Effector memory CD4-positive, alpha-beta T cell (primary cell): Measurements from ENCODE around the gene HIGD1B.

ENCODE experiments used
- DNase-seq, 3 donors: peaks; one replicate each; pipeline ENCODE4 v3.0.0-alpha.2; 2020
- H3K27ac ChIP-seq: 2 replicates; pipeline ENCODE4 v1.7.0; 2013; ENCODE audit warnings: mild to moderate bottlenecking, low read length, moderate library complexity; ENCODE audit not compliant: insufficient read depth, poor library complexity, severe bottlenecking
- H3K27me3 ChIP-seq: replicated peaks from 2 replicates; pipeline ENCODE4 v1.7.0; 2013; ENCODE audit warnings: mild to moderate bottlenecking, low read length; ENCODE audit not compliant: insufficient read depth, control insufficient read depth, poor library complexity, severe bottlenecking
- H3K36me3 ChIP-seq: 2 replicates; pipeline ENCODE4 v1.7.0; 2013; ENCODE audit warnings: mild to moderate bottlenecking, low read length, moderate library complexity; ENCODE audit not compliant: control insufficient read depth, insufficient read depth
- H3K4me1 ChIP-seq: 2 replicates; pipeline ENCODE4 v1.7.0; 2013; ENCODE audit warnings: low read length, mild to moderate bottlenecking; ENCODE audit not compliant: control insufficient read depth, insufficient read depth, poor library complexity, severe bottlenecking
- H3K4me3 ChIP-seq: 2 replicates; pipeline ENCODE4 v1.7.0; 2013; ENCODE audit warnings: low read length, low read depth, mild to moderate bottlenecking; ENCODE audit not compliant: insufficient read depth, poor library complexity, severe bottlenecking
- H3K9me3 ChIP-seq: 2 replicates; pipeline ENCODE4 v1.7.0; 2013; ENCODE audit warnings: mild to moderate bottlenecking, low read length, moderate library complexity; ENCODE audit not compliant: control insufficient read depth

HIGD1B gene

DNA sequence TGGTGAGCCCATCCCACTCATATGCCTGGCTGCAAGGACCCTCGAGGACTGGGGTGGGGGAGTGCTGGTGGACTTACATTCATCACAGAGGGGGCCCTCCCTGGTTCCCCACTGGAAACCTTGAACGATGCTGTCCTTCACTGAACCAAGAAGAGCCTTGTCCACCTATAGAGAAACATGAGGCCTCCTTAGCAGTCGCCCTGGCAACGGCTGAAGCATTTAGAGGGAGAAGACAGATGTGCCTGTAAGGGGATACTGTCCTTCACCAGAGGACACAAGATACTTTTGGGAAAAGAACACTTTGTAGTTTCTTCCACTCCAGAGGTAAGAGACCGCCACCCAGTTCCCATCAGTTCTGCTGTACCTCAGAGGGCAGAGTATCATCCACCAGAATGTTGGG, 6.5 kb downstream of the HIGD1B start:
- no peaks in the 10 kb centered on the region for H3K4me1 ChIP-seq
- H3K27me3 ChIP-seq = no peaks in the 10 kb centered on the region
- H3K4me3 ChIP-seq = no peak overlapping the region
- H3K36me3 ChIP-seq = peaks cover 76% of the 10 kb centered on the region
- H3K9me3 ChIP-seq = no peaks in the 10 kb centered on the region
- no peak for DNase-seq
- H3K27ac ChIP-seq = no peak overlapping the region

DNA sequence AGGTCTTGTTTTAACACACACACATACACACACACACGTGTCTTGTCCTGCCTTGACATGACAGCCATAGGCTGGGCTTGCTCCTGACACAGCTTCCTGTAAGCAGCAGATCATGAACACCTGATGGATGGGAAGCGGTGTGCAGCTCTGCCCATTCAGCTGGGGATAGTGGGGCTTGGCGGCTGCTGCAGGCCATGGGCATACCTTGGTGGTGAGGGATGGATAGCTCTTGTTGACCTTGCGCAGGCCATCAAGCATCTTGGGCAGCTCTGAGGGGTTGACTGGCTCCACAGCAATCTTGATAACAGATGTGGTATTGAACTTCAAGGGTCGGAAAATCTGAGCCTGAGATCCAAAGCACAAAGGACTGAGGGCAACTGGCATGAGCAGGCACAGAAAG, 12.0 kb downstream of the HIGD1B start:
- no peaks in the 10 kb centered on the region for H3K27me3 ChIP-seq
- H3K36me3 ChIP-seq = peaks cover 87% of the 10 kb centered on the region
- H3K4me1 ChIP-seq = no peaks in the 10 kb centered on the region
- no peak for DNase-seq
- H3K4me3 ChIP-seq = no peak overlapping the region
- H3K9me3 ChIP-seq = no peaks in the 10 kb centered on the region
- no peak overlapping the region for H3K27ac ChIP-seq

DNA sequence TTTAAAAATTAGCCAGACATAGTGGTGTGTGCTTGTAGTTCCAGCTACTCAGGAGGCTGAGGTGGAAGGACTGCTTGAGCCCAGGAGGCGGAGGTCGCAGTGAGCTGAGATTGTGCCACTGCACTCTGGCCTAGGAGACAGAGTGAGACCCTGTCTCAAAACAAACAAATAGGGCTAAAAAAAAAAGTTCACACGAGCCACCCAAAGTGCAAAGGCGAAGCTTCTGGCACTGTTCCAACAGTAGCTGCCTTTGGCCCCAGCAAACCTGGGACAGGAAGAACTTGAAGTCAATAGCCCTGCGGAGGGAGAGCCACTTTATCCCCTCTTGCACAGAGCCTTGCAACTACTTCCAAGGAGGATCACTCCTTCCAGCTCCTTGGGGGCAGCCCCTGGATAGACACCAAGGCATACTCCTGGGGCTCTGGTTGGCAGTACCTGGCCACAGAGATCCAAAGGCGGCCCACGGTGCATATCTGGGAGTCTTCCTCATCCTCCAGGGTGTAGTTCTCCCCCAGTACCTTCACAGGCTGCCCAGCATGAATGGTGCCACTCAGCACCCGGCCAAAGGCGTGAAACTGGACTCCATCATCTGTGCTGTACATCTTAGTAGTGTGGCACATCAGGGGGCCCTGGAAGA, 14.7 kb downstream of the HIGD1B start:
- Histone ChIP-seq H3K9me3 (no peaks in the 10 kb centered on the region), H3K4me1 (no peaks in the 10 kb centered on the region), H3K27ac (no peak overlapping the region), H3K4me3 (no peak overlapping the region), H3K27me3 (no peaks in the 10 kb centered on the region), H3K36me3 (peaks cover 76% of the 10 kb centered on the region)
- no peak for DNase-seq

DNA sequence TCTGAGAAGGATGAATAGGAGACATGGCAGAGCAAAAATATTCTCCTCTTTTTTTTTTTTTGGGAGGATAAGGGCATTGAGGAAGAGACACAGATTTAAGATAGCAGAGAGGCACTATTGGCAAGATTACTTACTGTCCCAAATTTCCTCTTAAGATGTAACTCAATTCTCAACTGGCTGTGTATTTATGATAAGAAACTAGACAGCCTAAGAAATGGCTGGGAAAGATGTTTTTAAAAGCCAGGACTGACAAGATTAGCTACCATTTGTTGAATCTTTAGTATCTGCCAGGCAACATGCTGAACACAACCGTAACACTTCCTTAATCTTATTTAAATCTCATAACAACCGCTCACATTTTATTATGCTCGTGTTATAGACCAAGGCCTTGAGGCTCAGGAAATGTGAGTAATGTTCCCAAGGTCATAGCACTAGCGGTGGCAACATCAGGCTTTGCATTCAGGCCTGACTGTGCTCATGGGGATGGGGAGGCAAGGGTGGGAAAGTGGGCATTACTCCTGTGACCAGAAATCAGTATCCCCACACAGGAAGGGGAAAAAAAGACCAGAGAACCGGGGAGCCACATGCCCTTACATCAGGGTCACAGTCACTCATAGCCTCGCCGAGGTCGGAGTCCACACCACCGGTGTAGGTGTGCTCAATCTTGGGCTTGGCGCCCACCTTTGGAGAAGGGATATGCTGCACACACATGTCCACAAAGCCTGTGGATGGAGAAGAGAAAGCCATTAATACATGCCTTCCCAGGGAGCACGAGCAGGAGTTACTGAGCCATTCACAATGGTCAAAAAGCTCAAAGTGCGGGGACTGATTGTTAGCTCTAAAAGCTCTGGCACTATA, 15.6 kb downstream of the HIGD1B start:
- no peak for DNase-seq
- H3K4me1 ChIP-seq = no peaks in the 10 kb centered on the region
- H3K27ac ChIP-seq = no peak overlapping the region
- no peaks in the 10 kb centered on the region for H3K27me3 ChIP-seq
- no peaks in the 10 kb centered on the region for H3K9me3 ChIP-seq
- H3K36me3 ChIP-seq = peaks cover 79% of the 10 kb centered on the region
- no peak overlapping the region for H3K4me3 ChIP-seq

DNA sequence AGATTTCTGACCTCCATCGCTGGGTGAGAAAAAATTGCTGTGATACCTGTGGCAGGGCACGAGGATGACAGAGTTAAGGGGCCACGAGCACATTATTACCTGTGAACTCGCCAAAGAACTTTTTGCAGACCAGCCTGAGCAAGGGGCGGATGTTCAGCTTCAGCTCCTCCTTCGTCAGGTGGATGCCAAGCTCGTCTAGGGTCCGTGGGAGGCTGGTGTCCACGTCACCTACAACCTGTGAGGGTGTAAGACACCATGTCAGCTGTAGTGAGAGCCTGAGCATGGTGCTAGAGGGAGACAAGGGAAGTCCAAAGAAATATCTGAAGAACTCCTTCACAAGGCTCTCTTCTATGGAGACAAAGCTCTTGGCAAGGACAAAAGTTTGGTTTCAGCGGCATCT, 17.1 kb downstream of the HIGD1B start:
- H3K27ac ChIP-seq = no peak overlapping the region
- no peaks in the 10 kb centered on the region for H3K9me3 ChIP-seq
- no peaks in the 10 kb centered on the region for H3K4me1 ChIP-seq
- no peaks in the 10 kb centered on the region for H3K27me3 ChIP-seq
- no peak for DNase-seq
- H3K36me3 ChIP-seq = peaks cover 79% of the 10 kb centered on the region
- H3K4me3 ChIP-seq = no peak overlapping the region

DNA sequence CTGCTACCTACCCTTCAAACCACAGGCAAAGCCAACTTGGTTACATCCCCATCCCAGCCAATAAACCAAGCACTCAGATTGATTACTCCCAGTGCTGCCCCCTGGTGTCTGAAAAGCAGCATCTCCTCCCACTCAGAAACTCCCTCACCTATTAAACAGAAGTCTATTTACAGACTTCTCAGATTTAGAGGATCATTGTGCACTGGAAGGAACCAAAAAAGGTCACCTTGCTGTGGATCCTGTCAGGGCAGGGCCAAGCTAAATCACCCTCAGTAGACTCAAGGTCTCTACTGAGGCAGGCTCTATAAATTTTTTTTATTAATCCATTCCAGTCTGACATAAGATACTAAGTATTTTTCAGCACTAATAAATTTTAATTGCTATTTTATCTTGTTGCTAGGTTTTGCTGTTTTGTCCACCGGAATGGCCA, 17.6 kb downstream of the HIGD1B start:
- H3K4me1 ChIP-seq = no peaks in the 10 kb centered on the region
- H3K36me3 ChIP-seq = peaks cover 79% of the 10 kb centered on the region
- no peaks in the 10 kb centered on the region for H3K9me3 ChIP-seq
- H3K27ac ChIP-seq = no peak overlapping the region
- no peaks in the 10 kb centered on the region for H3K27me3 ChIP-seq
- no peak overlapping the region for H3K4me3 ChIP-seq
- DNase-seq = peak; percentile 33 to 55 (median 42)

DNA sequence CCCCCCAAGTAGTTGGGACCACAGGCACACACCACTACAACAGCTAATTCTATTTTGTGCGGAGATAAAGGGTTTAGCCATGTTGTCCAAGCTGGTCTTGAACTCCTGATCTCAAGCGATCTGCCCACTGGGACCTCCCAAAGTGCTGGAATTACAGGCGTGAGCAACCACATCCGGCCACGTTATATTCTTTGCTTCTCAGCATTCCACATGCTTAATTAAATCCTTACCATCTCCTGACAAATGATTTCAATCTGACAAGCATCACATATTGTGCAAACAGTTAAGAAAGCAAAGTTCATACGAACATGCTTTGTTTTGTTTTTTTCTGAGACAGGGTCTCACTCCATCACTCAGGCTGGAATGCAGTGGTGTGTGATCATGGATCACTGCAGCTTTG, 18.2 kb downstream of the HIGD1B start:
- Histone ChIP-seq H3K4me3 (no peak overlapping the region), H3K36me3 (peaks cover 78% of the 10 kb centered on the region), H3K27ac (no peak overlapping the region), H3K9me3 (no peaks in the 10 kb centered on the region), H3K4me1 (no peaks in the 10 kb centered on the region), H3K27me3 (no peaks in the 10 kb centered on the region)
- DNase-seq = no peak

DNA sequence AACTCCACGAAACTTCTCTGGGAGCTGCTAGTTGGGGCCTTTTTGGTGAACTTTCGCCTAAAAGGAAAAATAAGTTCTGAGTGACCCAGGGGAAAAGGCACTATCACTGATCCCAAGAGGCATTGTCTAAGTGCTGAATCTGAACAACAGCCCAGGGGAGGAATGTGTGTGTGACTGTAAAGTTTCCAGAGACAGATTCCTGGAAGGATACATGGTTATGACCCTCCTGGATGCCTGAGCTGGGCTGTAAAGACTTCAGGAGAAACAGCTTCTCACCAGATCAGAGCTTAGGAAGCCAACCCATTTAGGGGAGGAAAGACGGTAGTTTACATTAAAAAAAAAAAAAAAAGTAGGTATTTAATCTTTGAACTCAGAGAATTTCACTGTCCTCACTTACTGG, 20.2 kb downstream of the HIGD1B start:
- Histone ChIP-seq H3K4me3 (no peak overlapping the region), H3K27ac (no peak overlapping the region), H3K9me3 (no peaks in the 10 kb centered on the region), H3K27me3 (no peaks in the 10 kb centered on the region), H3K36me3 (peaks cover 81% of the 10 kb centered on the region), H3K4me1 (no peaks in the 10 kb centered on the region)
- no peak for DNase-seq

DNA sequence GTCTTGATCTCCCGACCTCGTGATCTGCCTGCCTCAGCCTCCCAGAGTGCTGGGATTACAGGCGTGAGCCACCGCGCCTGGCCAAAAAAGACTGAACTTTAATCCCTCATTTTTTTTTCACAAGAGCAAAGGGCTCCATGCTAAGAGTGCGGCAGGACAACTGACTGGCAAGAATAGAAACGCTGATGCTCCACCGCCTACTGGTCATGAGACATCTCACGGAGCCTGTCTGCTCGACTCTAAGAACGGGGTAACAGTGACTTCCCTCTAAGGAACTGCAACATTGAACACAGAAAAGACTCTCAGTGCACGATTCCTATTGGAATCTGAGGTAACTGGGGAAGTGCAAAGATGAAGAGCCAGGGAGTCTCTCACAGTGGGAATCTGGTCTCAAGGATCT, 23.9 kb downstream of the HIGD1B start:
- Histone ChIP-seq H3K27me3 (no peaks in the 10 kb centered on the region), H3K9me3 (no peaks in the 10 kb centered on the region), H3K27ac (no peak overlapping the region), H3K4me3 (no peak overlapping the region), H3K36me3 (peaks cover 84% of the 10 kb centered on the region), H3K4me1 (no peaks in the 10 kb centered on the region)
- DNase-seq = no peak

DNA sequence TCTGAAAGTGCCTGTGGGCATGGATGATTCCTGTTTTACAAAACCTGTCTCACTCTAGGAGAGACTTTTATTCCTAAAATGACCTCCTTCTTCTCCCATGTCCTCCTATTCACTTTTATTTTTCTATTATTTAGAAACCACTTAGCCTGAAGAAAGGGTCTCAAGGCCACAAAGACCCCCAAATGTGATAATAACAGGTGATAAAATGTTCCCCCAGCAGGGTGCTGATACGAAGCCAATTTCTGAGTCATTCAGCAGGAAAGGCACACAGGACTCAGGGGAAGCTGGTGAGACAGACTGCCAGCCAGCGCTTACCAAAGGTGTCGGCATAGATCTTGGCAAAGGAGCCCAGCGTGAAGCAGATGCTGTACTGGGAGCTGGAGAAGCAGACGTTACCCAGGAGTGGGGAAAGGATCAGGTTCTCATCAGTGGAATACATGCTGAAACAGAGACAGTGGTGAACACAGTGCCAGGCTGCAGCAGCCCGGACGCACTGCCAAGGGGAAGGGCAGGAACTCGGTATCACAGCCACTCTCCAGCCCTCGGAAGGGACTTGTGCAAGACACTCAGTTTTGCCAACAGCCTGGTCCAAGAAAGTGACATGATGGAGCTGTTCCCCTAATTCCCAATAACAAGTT, 24.6 kb downstream of the HIGD1B start:
- no peak for DNase-seq
- no peaks in the 10 kb centered on the region for H3K27me3 ChIP-seq
- peaks cover 79% of the 10 kb centered on the region for H3K36me3 ChIP-seq
- H3K9me3 ChIP-seq = no peaks in the 10 kb centered on the region
- H3K4me3 ChIP-seq = no peak overlapping the region
- no peaks in the 10 kb centered on the region for H3K4me1 ChIP-seq
- H3K27ac ChIP-seq = no peak overlapping the region
